T-helper 1 cell treated with Interleukin-12 subunit alpha and Interleukin-12 subunit beta and Interleukin-4 antibody, amounts not matched to agents 30 μg/mL and 1 μg/mL, for 36 hours (primary cell): ENCODE results near the gene CLDN12.
A peak's percentile ranks its signal among the peaks of the same experiment; 100 is the strongest.
"Not testable (repeated sequence)": the region's sequence is repeated elsewhere in the genome, so short reads cannot be mapped to it uniquely, and the experiment has no call there.

Experiments used
- H3K27ac Mint-ChIP-seq: one replicate; pipeline ENCODE4 v1.8.0; 2021; ENCODE audit warnings: mild to moderate bottlenecking, mixed read lengths
- H3K27me3 Mint-ChIP-seq: one replicate; pipeline ENCODE4 v1.8.0; 2021; ENCODE audit warnings: low read depth, mixed read lengths
- H3K36me3 Mint-ChIP-seq: one replicate; pipeline ENCODE4 v1.8.0; 2021; ENCODE audit warnings: low read depth, mixed read lengths
- H3K4me1 Mint-ChIP-seq: one replicate; pipeline ENCODE4 v1.8.0; 2021; ENCODE audit warnings: low read depth, mixed read lengths
- H3K4me3 Mint-ChIP-seq: one replicate; pipeline ENCODE4 v1.8.0; 2021; ENCODE audit warnings: mild to moderate bottlenecking, moderate library complexity, mixed read lengths
- H3K9me3 Mint-ChIP-seq: one replicate; pipeline ENCODE4 v1.8.0; 2021; ENCODE audit warnings: mixed read lengths

CLDN12 gene

DNA sequence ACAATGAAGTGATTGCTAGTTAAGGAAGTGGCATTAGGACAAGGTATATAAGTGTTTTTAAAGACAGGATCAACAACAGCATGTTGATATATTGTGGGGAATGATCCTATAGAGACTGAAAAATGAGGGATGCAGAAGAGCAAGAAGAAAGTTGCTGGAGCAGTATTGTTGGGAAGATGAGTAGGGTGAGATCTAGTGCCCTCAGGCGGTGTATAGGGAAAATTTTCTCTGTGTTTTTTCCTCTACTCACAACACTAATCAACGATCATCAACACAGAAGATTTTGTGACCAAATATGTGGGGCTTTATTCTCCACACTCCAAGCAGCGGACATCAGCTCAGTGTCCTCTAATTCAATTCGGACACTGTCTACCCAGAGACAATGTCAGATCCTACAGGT, 56.6 kb downstream of the CLDN12 start:
- Mint-ChIP-seq H3K9me3 (peaks cover 8% of the 10 kb centered on the region), H3K27ac (no peak overlapping the region), H3K4me1 (peaks cover 7% of the 10 kb centered on the region), H3K4me3 (no peak overlapping the region), H3K27me3 (peaks cover 10% of the 10 kb centered on the region), H3K36me3 (no peaks in the 10 kb centered on the region)

DNA sequence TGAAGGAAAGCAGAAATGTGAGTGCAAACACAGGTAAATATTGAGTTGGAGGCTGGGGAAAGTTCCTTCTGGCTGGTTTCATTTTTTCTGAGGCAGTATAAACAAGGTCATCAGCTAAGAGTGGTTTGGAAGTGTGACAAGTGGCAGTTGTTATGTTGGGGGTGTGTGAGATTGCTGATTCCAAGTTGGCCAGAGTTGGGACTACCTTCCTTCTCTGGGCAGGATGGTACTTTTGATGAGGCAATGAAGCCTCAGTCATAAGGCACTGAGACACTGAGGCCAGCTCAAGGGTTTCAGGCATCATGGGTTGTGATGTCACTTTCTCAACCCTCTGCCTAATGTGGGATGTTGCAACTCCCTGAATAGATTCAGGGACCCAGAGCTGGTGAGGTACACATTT, 58.0 kb downstream of the CLDN12 start:
- Mint-ChIP-seq H3K27me3 (no peaks in the 10 kb centered on the region), H3K4me3 (no peak overlapping the region), H3K36me3 (no peaks in the 10 kb centered on the region), H3K9me3 (peaks cover 20% of the 10 kb centered on the region), H3K4me1 (peaks cover 3% of the 10 kb centered on the region), H3K27ac (no peak overlapping the region)

DNA sequence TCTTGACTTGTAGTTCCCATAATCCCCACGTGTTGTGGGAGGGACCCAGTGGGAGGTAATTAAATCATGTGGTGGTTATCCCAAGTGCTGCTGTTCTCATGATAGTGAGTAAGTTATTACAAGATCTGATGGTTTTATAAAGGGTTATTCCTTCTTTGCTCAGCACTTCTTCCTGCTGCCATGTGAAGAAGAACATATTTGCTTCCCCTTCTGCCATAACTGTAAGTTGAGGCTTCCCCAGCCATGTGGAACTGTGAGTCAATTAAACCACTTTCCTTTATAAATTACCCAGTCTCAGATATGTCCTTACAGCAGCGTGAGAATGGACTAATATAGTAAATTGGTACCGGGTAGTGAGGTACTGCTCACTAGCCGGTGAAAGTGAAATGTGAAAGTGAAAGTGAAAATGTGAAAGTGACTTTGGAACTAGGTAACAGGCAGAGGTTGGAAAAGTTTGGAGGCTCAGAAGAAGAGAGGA, 59.9 kb downstream of the CLDN12 start:
- not testable (repeated sequence) for H3K27me3 Mint-ChIP-seq, H3K27ac Mint-ChIP-seq, H3K36me3 Mint-ChIP-seq, H3K4me1 Mint-ChIP-seq
- Mint-ChIP-seq H3K9me3 (peaks cover 20% of the 10 kb centered on the region), H3K4me3 (peak overlapping the region; percentile 14)
